Astrocyte of the spinal cord (primary cell): ENCODE data around the gene WDR91.

Experiments used
- DNase-seq: peaks from one replicate; pipeline ENCODE4 v3.0.0; 2011; ENCODE audit warnings: low read depth, low spot score
- H3K4me3 ChIP-seq: 2 replicates; pipeline ENCODE4 v1.5.1; 2011; ENCODE audit warnings: low read depth, mild to moderate bottlenecking, low read length, moderate library complexity
- CTCF ChIP-seq: IDR thresholded peaks from 2 replicates; pipeline ENCODE4 v1.5.1; 2012; ENCODE audit warnings: low read depth, mild to moderate bottlenecking, low read length, inconsistent platforms
- in situ Hi-C: cut with HindIII; loops from 2 replicates; pipeline ENCODE4 v1.10.0; 2017; ENCODE audit warnings: low sequenced_read_pairs

The WDR91 gene

GRCh38 chr7:135150072-135150782 is 61.1 kb downstream of the WDR91 start:
- no peak for DNase-seq
- in situ Hi-C loops: no loop called here
- no peak for TF ChIP-seq CTCF
- no peak overlapping the region for H3K4me3 ChIP-seq

GRCh38 chr7:135147899-135148721 is 63.2 kb downstream of the WDR91 start, which contains the start of gene TMEM140:
TMEM140 (plus strand) TSS chr7:135148072; CDS start chr7:135164442, 16,370 bp downstream.
- in situ Hi-C loops: no loop called here
- peak within 1 kb of the TSS; percentile 10 for H3K4me3 ChIP-seq
- DNase-seq: peak; percentile 54
- no peak for TF ChIP-seq CTCF

GRCh38 chr7:135147341-135147898 is 63.9 kb downstream of the WDR91 start:
- peak; percentile 28 for DNase-seq
- in situ Hi-C loops: no loop called here
- peak overlapping the region; percentile 1 for H3K4me3 ChIP-seq

GRCh38 chr7:135143885-135144668 is 67.2 kb downstream of the WDR91 start:
- no peak overlapping the region for H3K4me3 ChIP-seq
- no peak for TF ChIP-seq CTCF
- in situ Hi-C loops: no loop called here
- no peak for DNase-seq

More at GRCh38 chr7:135147341-135147898, 63.9 kb downstream of the WDR91 start:
- no peak for TF ChIP-seq CTCF
